Colonic mucosa (tissue), 4 donors: ENCODE results near the gene ASF1B. TPM values are rescaled to one million over a fixed set of nuclear protein-coding genes. Genes with fewer than 3 reads are reported as not detected.
A peak's percentile ranks its signal among the peaks of the same experiment; 100 is the strongest.

Source experiments
- DNase-seq: peaks from one replicate; pipeline ENCODE4 v3.0.0-alpha.2; 2020
- H3K27ac ChIP-seq: fragments of 200-600 bp; one replicate; pipeline ENCODE4 v1.8.0; 2021
- H3K27me3 ChIP-seq: fragments of 200-600 bp; one replicate; pipeline ENCODE4 v1.8.0; 2021
- H3K36me3 ChIP-seq: fragments of 200-600 bp; one replicate; pipeline ENCODE4 v1.8.0; 2021
- H3K4me1 ChIP-seq: fragments of 200-600 bp; one replicate; pipeline ENCODE4 v1.8.0; 2021; ENCODE audit warnings: mild to moderate bottlenecking
- H3K4me3 ChIP-seq: fragments of 200-600 bp; one replicate; pipeline ENCODE4 v1.8.0; 2021
- H3K9ac ChIP-seq, 2 donors: one replicate each; pipeline ENCODE4 v1.7.0; 2013; ENCODE audit warnings: control low read depth in 2 of 2, low read depth in 2 of 2, low read length in 2 of 2
- H3K9me3 ChIP-seq: fragments of 200-600 bp; one replicate; pipeline ENCODE4 v1.8.0; 2021
- intact Hi-C: fragments of 100-400 bp; cut with DNase I; formaldehyde crosslinking; loops from one replicate; pipeline ENCODE4 v1.14.1; 2022
- total RNA-seq, 2 donors: library from RNA; stranded (reverse); fragmentation: NEBNext Ultra II Directional in 1 of 2; extraction: Animal tissue kit (Norgen Biotek cat#: 25700) in 1 of 2; gene quantifications; one replicate each; pipeline ENCODE4 v1.2.1, GENCODE V29; 2021
- TF ChIP-seq, protein P1 (sequence below): fragments of 200-600 bp; IDR thresholded peaks from one replicate; pipeline ENCODE4 v1.8.0; 2022; ENCODE audit warnings: antibody characterized with exemption, mild to moderate bottlenecking
- donor health status: healthy.
- donor health status: DM: no; HTN: no; CAD: no.
- donor health status: DM: no; HTN: no; CAD: no.

ASF1B gene
- total RNA-seq, 2 donors from 2014 or later, result 12.9 to 64.0 TPM

DNA sequence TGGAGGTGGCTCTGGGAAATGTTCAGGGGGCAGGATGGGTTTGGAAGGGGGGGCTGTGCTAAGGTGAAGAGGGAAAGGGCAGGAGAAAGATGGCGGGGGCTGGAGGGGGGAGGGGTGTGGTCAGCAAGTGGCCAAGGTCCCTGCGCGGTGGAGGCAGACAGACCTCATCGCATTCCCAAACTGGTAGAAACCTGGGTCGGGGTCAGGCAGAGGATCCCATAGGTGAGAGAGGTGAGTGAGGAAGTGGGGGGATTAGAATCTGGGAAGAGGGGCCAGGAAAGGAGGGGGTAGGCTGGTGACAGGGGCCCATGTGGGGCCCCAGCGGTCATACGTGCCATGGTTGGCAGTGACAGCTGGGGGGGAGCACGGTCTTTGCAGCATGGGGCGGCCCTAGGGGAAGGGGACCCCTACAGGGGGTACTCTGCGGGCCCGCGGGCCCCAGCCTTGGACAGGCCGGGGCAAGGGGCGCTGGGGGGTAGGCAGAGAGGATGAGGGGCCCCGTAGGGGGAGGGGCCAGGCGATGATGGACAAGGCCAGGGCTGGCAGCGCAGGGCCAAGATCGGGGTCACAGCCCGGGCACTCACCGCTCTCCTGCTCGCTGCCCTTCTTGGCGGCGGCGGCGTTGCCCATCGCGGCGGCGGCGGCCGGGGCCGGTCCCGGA lies 19.3 kb downstream of the ASF1B start:
- no peaks in the 10 kb centered on the region for H3K27me3 ChIP-seq
- peaks cover 10% of the 10 kb centered on the region for H3K4me1 ChIP-seq
- TF ChIP-seq, protein P1, sequence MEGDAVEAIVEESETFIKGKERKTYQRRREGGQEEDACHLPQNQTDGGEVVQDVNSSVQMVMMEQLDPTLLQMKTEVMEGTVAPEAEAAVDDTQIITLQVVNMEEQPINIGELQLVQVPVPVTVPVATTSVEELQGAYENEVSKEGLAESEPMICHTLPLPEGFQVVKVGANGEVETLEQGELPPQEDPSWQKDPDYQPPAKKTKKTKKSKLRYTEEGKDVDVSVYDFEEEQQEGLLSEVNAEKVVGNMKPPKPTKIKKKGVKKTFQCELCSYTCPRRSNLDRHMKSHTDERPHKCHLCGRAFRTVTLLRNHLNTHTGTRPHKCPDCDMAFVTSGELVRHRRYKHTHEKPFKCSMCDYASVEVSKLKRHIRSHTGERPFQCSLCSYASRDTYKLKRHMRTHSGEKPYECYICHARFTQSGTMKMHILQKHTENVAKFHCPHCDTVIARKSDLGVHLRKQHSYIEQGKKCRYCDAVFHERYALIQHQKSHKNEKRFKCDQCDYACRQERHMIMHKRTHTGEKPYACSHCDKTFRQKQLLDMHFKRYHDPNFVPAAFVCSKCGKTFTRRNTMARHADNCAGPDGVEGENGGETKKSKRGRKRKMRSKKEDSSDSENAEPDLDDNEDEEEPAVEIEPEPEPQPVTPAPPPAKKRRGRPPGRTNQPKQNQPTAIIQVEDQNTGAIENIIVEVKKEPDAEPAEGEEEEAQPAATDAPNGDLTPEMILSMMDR, result no peak
- no peaks in the 10 kb centered on the region for H3K9me3 ChIP-seq
- peak; percentile 31 for DNase-seq
- H3K9ac ChIP-seq, result peak overlapping the region; percentile 80 to 89
- no peaks in the 10 kb centered on the region for H3K36me3 ChIP-seq
- intact Hi-C loops, result no loop called here
- peak overlapping the region; percentile 40 for H3K27ac ChIP-seq
- peak overlapping the region; percentile 88 for H3K4me3 ChIP-seq

DNA sequence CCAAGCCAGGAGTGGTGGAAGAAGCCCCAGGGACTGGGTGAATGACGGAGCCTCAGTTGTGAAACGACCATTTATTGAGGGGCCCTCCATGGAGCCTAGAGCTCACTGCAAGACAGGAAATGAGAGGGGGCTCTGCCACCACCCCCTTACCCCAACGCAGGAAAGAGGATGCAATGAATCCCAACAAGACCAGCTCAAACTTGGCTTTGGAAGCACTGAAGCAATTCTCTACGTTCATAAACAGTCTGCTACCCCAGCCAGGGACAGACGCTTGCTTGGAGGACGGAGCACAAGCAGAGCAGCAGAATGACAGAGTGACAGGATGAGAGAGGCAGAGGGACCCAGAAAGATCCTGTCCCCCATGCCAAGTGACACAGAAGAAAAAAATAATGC lies 19.9 kb downstream of the ASF1B start:
- no peaks in the 10 kb centered on the region for H3K9me3 ChIP-seq
- peak overlapping the region; percentile 80 to 89 for H3K9ac ChIP-seq
- no peak for DNase-seq
- TF ChIP-seq, protein P1, result no peak
- no peak overlapping the region for H3K27ac ChIP-seq
- peak overlapping the region; percentile 88 for H3K4me3 ChIP-seq
- intact Hi-C loops, result no loop called here
- H3K27me3 ChIP-seq, result no peaks in the 10 kb centered on the region
- H3K4me1 ChIP-seq, result peaks cover 10% of the 10 kb centered on the region
- H3K36me3 ChIP-seq, result no peaks in the 10 kb centered on the region

DNA sequence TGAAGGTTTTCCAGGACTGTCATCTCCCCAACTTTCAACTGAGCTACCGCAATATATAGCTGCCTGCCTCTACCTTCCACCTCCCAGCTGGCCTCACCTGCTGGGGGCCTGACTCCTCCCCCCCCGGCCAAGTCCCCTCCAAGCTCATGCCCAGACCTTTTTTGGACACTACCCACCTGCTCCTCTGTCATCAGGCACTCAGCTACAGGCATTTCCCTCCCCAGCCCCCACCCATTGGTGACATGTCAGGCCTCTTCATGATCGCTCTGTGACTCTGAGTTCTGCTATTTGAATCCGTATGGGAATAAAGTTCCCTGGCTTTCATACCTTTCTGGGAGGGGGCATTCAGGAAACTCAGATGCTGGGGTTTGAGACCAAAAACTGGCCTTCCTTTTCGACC lies 20.6 kb downstream of the ASF1B start:
- H3K27me3 ChIP-seq, result no peaks in the 10 kb centered on the region
- no peaks in the 10 kb centered on the region for H3K36me3 ChIP-seq
- TF ChIP-seq, protein P1, result no peak
- peaks cover 10% of the 10 kb centered on the region for H3K4me1 ChIP-seq
- H3K4me3 ChIP-seq, result no peak overlapping the region
- H3K27ac ChIP-seq, result no peak overlapping the region
- no peak overlapping the region for H3K9ac ChIP-seq
- DNase-seq, result no peak
- H3K9me3 ChIP-seq, result no peaks in the 10 kb centered on the region
- intact Hi-C loops, result no loop called here

DNA sequence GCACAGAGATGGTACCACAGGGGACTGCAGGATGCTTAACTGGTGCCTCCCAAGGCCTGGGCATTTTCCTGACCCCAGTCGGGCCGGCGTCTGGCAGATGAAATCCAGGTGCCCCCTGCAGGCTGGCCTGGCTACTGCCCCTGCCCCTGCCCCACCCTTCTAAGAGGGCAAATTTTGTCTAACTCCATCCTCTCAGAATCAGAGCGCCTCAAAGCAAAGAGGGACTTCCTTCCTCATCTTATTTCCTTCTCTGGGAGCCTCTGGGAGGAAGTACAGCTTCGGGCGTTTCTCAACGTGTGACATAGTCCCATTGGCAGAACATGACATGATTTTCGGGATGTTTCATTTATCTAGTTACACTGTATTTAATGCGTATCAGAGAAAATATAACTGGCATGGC lies 21.5 kb downstream of the ASF1B start:
- no peaks in the 10 kb centered on the region for H3K27me3 ChIP-seq
- no peak overlapping the region for H3K9ac ChIP-seq
- no peaks in the 10 kb centered on the region for H3K9me3 ChIP-seq
- H3K36me3 ChIP-seq, result no peaks in the 10 kb centered on the region
- intact Hi-C loops, result no loop called here
- DNase-seq, result peak; percentile 60
- TF ChIP-seq, protein P1, result peak; percentile 42
- no peak overlapping the region for H3K27ac ChIP-seq
- peaks cover 10% of the 10 kb centered on the region for H3K4me1 ChIP-seq
- H3K4me3 ChIP-seq, result no peak overlapping the region

DNA sequence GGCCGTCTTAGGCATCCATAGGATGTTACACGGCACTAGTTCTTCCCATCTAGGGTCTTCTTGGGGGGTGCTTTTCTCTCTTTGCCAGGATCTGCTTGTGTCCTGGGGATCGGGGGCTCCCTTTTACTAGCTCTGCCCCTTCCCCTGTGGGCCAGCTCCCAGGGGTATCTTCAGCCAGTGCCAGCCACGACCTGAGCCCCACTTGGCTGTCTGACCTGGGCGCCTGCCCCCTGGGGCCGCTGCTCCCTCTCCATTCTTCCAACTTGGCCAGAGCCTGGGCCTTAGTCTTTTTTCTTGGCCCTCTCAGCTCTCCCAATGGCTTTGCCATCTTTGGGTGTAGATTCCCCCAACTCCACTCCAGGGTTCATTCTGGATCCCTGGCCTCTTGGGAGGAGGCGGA lies 21.9 kb downstream of the ASF1B start:
- H3K4me3 ChIP-seq, result no peak overlapping the region
- peaks cover 10% of the 10 kb centered on the region for H3K4me1 ChIP-seq
- TF ChIP-seq, protein P1, result no peak
- DNase-seq, result no peak
- H3K9me3 ChIP-seq, result no peaks in the 10 kb centered on the region
- no peak overlapping the region for H3K27ac ChIP-seq
- intact Hi-C loops, result no loop called here
- H3K36me3 ChIP-seq, result no peaks in the 10 kb centered on the region
- H3K27me3 ChIP-seq, result no peaks in the 10 kb centered on the region
- H3K9ac ChIP-seq, result no peak overlapping the region
